ENCODE results near the gene LRRN1.

The LRRN1 gene

GRCh38 chr3:3893590-3893989 is 94.4 kb downstream of the LRRN1 start:
- no peak for DNase-seq
- no peaks in the 10 kb centered on the region for H3K27me3 ChIP-seq
- no peak for TF ChIP-seq CTCF (IDR thresholded peaks at IDR 0.05)
- peaks cover 0 to 19% (median 15%) of the 10 kb centered on the region in 3 donors for H3K9me3 ChIP-seq
- no peaks in the 10 kb centered on the region for H3K4me1 ChIP-seq
- no peak overlapping the region for H3K4me3 ChIP-seq
- no peak overlapping the region for H3K27ac ChIP-seq
- H3K36me3 ChIP-seq, result no peaks in the 10 kb centered on the region
- intact Hi-C loops (cut with DNase I; ENCODE audit: low total_unique reads), result no loop called here
